ENCODE results near the gene USP32.

USP32 gene

DNA sequence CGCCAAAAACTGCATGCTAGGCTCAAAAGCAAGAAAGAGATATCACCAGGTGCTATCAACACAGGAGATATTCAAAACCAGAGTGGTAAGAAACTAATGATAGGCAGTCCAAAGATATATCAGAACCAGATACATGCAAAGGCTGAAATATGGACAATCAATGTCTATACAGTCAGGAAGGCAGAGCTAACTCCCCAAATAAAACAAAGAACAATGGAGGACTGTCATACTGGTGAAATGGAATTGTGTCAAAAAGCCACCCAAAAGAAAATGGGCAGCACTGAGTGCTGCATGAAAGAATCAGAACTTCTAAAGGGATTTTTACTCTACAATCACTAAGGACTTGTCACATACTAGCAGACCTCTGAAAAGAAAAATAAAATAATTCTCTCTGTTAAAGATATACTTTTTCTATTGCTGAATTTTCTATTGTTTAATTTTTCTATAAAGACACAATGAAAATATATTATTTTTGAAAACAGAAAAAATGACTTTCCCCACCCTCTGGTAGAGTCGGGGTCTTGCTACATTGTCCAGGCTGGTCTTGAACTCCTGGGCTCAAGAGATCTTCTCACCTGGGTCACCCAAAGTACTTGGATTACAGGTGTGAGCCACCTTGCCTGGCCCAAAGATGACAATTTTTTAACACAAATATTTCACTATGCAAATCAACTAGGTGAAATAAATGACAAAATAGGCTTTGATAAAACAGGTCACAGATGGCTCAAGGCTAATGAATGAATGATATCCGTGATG, 98.2 kb downstream of the USP32 start:
- TF ChIP-seq CTCF (IDR thresholded peaks at IDR 0.05; ENCODE audit: extremely low read depth, insufficient read depth, missing control alignments) = no peak
- no peak for DNase-seq (ENCODE audit: low spot score)
- in situ Hi-C loops (cut with MboI; ENCODE audit: low pct_unique_long_range_greater_than_20kb, low sequenced_read_pairs, unreplicated experiment) = no loop called here

DNA sequence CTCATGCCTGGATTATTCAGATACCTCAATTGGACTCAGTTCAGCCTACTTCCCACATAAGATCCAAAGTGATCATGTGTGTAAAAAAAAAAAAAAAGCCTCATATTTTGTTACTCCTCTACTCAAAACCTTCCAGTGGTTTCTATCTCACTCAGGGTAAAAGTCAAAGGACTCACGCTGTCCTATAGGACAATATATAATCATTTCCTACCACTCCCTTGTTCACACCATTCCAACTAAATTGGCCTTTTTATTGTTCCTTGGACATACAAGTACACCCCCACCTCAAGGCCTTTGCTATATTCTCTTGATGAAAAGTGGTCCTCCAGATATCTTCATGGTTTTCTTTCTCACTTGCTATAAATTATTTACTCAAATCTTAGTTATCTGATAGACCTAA, 99.2 kb downstream of the USP32 start:
- no peak for TF ChIP-seq CTCF (IDR thresholded peaks at IDR 0.05; ENCODE audit: extremely low read depth, insufficient read depth, missing control alignments)
- DNase-seq (ENCODE audit: low spot score) = no peak
- in situ Hi-C loops (cut with MboI; ENCODE audit: low pct_unique_long_range_greater_than_20kb, low sequenced_read_pairs, unreplicated experiment) = no loop called here

DNA sequence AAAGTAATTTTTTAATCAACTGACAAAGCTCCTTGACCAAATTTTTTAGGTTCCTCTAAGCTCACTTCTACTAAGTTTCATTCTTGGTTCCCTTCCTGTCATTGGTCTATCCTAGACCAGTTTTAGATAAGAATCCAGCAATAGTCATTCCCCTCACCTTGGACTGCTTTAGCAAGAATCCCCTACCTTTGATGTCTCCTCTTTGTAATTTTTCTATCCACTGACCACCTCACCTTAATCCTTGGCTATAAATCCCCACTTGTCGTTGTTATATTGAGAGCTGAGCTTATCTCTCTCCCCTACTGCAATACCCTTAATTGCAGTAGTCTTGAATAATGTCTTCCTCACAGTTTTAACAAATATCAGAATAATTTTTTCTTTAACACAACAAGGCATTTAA, 107.2 kb downstream of the USP32 start:
- no peak for DNase-seq (ENCODE audit: low spot score)
- no peak for TF ChIP-seq CTCF (IDR thresholded peaks at IDR 0.05; ENCODE audit: extremely low read depth, insufficient read depth, missing control alignments)
- in situ Hi-C loops (cut with MboI; ENCODE audit: low pct_unique_long_range_greater_than_20kb, low sequenced_read_pairs, unreplicated experiment) = no loop called here

GRCh38 chr17:60283816-60284215, 108.1 kb downstream of the USP32 start:
- no peak for DNase-seq (ENCODE audit: low spot score)
- TF ChIP-seq CTCF (IDR thresholded peaks at IDR 0.05; ENCODE audit: extremely low read depth, insufficient read depth, missing control alignments) = no peak
- in situ Hi-C loops (cut with MboI; ENCODE audit: low pct_unique_long_range_greater_than_20kb, low sequenced_read_pairs, unreplicated experiment) = no loop called here

DNA sequence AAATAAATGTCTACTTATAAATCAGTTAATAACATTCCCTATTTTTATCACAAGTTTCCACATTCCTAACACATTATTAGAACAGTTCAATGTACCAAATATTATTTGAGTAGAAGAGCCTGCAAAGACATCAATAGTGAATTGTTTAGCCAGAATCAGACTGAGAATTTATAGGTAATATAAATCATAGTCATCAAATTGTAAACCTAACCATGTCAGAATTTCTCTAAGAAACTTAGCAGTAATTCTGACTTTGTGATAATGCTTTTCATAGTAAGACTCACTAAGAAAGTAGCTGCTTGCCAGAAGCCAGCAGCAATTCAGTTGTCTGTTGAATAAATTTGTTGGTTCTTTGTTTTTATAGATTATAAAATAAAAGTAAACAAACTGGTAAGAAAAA, 111.3 kb downstream of the USP32 start:
- in situ Hi-C loops (cut with MboI; ENCODE audit: low pct_unique_long_range_greater_than_20kb, low sequenced_read_pairs, unreplicated experiment) = no loop called here
- DNase-seq (ENCODE audit: low spot score) = no peak
- TF ChIP-seq CTCF (IDR thresholded peaks at IDR 0.05; ENCODE audit: extremely low read depth, insufficient read depth, missing control alignments) = no peak

GRCh38 chr17:60278237-60278636, 113.7 kb downstream of the USP32 start:
- in situ Hi-C loops (cut with MboI; ENCODE audit: low pct_unique_long_range_greater_than_20kb, low sequenced_read_pairs, unreplicated experiment) = no loop called here
- DNase-seq (ENCODE audit: low spot score) = no peak
- no peak for TF ChIP-seq CTCF (IDR thresholded peaks at IDR 0.05; ENCODE audit: extremely low read depth, insufficient read depth, missing control alignments)

All from GM13977 (cell line).